Measurements from ENCODE around the gene PSEN2. TPM values are rescaled to one million over a fixed set of nuclear protein-coding genes. Genes with fewer than 3 reads are reported as not detected.
A peak's percentile ranks its signal among the peaks of the same experiment; 100 is the strongest.

Gene PSEN2
- 16.6 TPM for total RNA-seq
- long read RNA-seq, transcript PSEN2-202 (13 exons, 2,306 nt), result major isoform, 12 of 50 reads
- long read RNA-seq, partial matches to known transcripts, result 22 of 50 reads
- long read RNA-seq, other reads (novel, unspliced or antisense), result 14 of 50 reads

DNA sequence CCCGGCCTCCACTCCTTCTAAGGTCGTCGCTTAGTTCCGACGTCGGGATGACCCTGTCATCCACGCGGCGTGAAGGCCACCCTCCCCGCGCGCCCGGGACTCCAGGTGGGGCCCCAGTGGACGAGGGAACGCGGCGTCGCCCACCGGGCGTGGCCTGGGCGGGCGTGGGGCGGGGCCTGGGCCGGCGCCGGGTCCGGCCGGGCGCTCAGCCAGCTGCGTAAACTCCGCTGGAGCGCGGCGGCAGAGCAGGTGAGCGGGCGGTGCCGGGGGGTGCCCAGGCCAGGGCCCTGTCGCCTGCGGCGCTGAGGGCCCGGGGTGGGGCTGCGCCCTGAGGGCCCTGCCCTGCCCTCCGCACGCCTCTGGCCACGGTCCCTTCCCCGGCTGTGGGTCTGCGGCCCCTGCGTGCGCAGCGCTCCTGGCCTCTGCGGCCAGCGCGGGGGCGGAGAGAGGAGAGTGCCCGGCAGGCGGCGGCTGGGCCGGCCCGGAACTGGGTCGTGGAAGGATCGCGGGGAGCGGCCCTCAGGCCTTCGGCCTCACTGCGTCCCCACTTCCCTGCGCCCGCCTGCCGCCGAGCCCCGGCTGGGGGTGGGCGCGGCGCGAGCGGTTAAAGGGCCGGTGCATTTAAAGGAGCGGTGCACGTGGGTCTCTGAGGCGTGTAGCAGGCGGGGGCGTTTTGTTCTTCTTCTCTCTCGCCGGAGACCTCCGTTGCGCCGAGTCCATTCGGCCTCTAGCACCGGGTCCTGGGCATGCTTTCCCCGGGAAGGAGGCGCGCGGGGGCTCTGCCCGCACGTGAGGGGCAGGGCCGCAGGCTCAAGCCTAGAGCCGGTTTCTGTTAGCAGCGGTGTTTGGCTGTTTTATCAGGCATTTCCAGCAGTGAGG lies at the start of gene PSEN2:
Gene PSEN2 (plus strand): TSS at position 216 of the 879 bp plus-strand sequence. CDS start 11,292 bp downstream, outside the sequence.
- TF ChIP-seq, protein P1, sequence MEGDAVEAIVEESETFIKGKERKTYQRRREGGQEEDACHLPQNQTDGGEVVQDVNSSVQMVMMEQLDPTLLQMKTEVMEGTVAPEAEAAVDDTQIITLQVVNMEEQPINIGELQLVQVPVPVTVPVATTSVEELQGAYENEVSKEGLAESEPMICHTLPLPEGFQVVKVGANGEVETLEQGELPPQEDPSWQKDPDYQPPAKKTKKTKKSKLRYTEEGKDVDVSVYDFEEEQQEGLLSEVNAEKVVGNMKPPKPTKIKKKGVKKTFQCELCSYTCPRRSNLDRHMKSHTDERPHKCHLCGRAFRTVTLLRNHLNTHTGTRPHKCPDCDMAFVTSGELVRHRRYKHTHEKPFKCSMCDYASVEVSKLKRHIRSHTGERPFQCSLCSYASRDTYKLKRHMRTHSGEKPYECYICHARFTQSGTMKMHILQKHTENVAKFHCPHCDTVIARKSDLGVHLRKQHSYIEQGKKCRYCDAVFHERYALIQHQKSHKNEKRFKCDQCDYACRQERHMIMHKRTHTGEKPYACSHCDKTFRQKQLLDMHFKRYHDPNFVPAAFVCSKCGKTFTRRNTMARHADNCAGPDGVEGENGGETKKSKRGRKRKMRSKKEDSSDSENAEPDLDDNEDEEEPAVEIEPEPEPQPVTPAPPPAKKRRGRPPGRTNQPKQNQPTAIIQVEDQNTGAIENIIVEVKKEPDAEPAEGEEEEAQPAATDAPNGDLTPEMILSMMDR (IDR thresholded peaks at IDR 0.05; ENCODE audit: borderline replicate concordance), result peak; percentile 58
- peak; percentile 76 for DNase-seq
- H3K27ac ChIP-seq (replicated peaks), result peak within 1 kb of the TSS; percentile 88
- peaks cover 46% of the 10 kb centered on the region for H3K4me1 ChIP-seq
- intact Hi-C loops (cut with micrococcal nuclease), result no loop called here
- no peaks in the 10 kb centered on the region for H3K9me3 ChIP-seq (replicated peaks)
- H3K36me3 ChIP-seq, result no peaks in the 10 kb centered on the region
- no peaks in the 10 kb centered on the region for H3K27me3 ChIP-seq (ENCODE audit: low read depth)
- peak within 1 kb of the TSS; percentile 92 for H3K4me3 ChIP-seq

DNA sequence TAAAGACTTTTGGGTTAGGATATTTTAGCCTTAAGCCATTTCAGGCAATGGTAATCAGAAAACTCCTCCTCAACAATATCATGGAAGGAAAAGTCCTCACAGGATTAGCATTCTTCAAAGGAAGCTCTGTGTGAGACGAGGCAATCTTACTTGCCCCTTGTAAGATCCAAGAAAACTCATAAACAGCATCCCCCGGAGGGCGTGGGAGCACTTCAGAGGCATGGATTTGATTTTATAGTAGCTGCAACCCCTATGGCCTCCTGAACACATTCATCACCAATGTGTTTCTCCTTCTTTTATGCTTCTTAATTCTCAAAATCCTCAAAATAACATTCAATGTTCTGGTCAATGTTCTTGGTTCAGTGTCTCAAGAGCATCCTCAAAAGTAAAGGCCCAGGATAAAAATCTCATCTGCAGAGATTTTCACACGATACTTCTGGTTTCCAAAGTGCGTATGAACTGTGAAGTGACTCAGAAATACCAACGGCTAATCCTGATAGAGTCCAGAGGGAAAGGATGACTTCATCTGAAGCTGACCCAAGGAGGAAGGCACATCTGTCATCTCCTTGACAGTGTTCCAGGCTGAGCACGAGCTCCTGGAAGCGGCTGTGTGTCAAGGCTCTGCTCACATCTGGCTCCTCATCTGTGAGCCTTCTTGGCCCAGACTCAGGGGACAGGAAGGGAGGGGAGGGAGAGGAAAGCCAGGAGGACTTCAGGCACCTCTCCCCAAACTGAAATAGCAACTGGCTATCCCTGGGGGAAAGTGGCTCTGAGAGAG lies 49.3 kb upstream of the PSEN2 start:
- peak; percentile 77 for DNase-seq
- no peaks in the 10 kb centered on the region for H3K27me3 ChIP-seq (ENCODE audit: low read depth)
- peaks cover 44% of the 10 kb centered on the region for H3K4me1 ChIP-seq
- H3K4me3 ChIP-seq, result no peak overlapping the region
- H3K9me3 ChIP-seq (replicated peaks), result no peaks in the 10 kb centered on the region
- intact Hi-C loops (cut with micrococcal nuclease), result no loop called here
- no peaks in the 10 kb centered on the region for H3K36me3 ChIP-seq
- TF ChIP-seq, protein P1 (IDR thresholded peaks at IDR 0.05; ENCODE audit: borderline replicate concordance), result no peak
- peak overlapping the region; percentile 85 for H3K27ac ChIP-seq (replicated peaks)

DNA sequence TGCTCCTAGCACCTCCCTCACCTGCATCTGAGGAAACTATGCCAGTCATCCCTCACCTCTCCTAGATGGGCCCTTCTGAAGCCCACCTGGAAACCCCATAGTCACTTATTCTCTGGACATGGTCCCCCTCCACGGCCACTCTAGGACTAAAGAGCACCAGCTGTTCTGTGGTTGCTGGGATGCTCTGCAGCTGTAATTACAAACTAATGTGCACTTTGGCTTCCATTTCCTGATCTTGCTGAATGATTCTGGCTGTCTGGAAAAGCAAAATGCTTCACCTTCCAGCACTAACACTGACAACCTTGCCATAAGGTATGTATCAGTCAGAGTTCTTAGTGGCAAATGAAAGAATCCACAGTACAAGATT lies 48.7 kb upstream of the PSEN2 start:
- DNase-seq, result no peak
- no peak overlapping the region for H3K4me3 ChIP-seq
- H3K27me3 ChIP-seq (ENCODE audit: low read depth), result no peaks in the 10 kb centered on the region
- peak overlapping the region; percentile 85 for H3K27ac ChIP-seq (replicated peaks)
- no peaks in the 10 kb centered on the region for H3K36me3 ChIP-seq
- H3K4me1 ChIP-seq, result peaks cover 43% of the 10 kb centered on the region
- intact Hi-C loops (cut with micrococcal nuclease), result no loop called here
- TF ChIP-seq, protein P1 (IDR thresholded peaks at IDR 0.05; ENCODE audit: borderline replicate concordance), result no peak
- H3K9me3 ChIP-seq (replicated peaks), result no peaks in the 10 kb centered on the region

DNA sequence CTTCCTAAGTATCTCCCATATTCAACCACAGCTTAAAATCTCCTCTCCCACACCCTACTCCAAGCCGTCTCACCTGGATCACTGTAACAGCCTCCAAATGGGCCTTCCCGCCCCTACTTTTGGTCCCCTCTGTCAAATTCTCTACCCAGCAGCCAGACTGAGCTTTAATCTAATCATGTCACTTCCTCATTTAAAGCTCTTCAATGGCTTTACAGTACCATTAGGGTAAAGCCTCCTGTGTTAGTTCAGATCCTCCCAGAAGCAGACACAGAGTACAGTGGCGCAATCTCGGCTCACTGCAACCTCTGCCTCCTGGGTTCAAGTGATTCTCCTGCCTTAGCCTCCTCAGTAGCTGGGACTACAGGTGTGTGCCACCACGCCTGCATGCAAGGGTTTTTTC lies 46.8 kb upstream of the PSEN2 start:
- Histone ChIP-seq H3K36me3 (no peaks in the 10 kb centered on the region), H3K27me3 (ENCODE audit: low read depth) (no peaks in the 10 kb centered on the region), H3K4me1 (peaks cover 55% of the 10 kb centered on the region), H3K27ac (replicated peaks) (no peak overlapping the region), H3K9me3 (replicated peaks) (no peaks in the 10 kb centered on the region), H3K4me3 (no peak overlapping the region)
- TF ChIP-seq, protein P1 (IDR thresholded peaks at IDR 0.05; ENCODE audit: borderline replicate concordance), result no peak
- DNase-seq, result no peak
- intact Hi-C loops (cut with micrococcal nuclease), result no loop called here

DNA sequence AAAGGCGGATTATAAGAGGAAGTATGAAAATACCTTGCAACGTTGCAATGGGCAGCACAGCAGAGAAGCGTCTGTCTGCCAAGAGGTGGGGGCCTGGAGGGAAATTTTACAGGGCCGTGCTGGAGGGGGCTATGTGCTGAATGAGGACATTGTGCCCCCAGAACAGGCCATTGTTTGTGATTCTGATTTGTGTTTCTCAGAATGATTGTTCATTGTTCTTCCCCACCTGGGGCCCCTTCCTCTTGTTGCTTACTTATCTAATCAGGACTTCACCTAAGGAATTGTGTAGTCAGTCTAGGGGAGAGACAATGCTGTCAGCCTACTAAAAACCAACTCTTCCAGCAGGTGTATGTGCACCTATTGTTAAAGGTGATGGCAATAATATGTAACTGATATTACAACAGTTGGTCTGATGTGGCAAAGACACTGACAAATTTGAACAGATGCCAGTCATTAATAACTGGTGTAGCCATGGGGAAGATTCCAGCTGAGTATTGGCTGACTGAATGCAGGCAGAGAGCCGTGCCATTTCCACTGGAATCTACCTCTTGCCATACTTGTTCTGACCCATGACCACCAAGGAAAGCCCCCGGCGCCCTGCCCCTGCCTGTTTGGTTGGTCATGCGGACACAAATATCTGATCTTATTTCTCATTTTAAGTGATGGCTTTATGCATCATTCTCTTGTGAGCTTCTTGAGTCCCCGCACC lies 45.2 kb upstream of the PSEN2 start:
- H3K4me1 ChIP-seq, result peaks cover 43% of the 10 kb centered on the region
- DNase-seq, result no peak
- TF ChIP-seq, protein P1 (IDR thresholded peaks at IDR 0.05; ENCODE audit: borderline replicate concordance), result no peak
- intact Hi-C loops (cut with micrococcal nuclease), result no loop called here
- H3K27me3 ChIP-seq (ENCODE audit: low read depth), result no peaks in the 10 kb centered on the region
- no peak overlapping the region for H3K27ac ChIP-seq (replicated peaks)
- no peak overlapping the region for H3K4me3 ChIP-seq
- H3K36me3 ChIP-seq, result no peaks in the 10 kb centered on the region
- H3K9me3 ChIP-seq (replicated peaks), result no peaks in the 10 kb centered on the region
